Brain microvascular endothelial cell (primary cell): ENCODE measurements around the gene TOB2.

Source experiments
- DNase-seq: peaks from one replicate; pipeline ENCODE4 v3.0.0-alpha.2; 2020
- H3K27ac ChIP-seq: fragments of 250-450 bp; sonication (Bioruptor Pico); 2 replicates; pipeline ENCODE4 v1.5.1; 2020; ENCODE audit warnings: mild to moderate bottlenecking, moderate library complexity
- H3K27me3 ChIP-seq: fragments of 250-450 bp; sonication (Bioruptor Pico); replicated peaks from 2 replicates; pipeline ENCODE4 v1.5.1; 2020; ENCODE audit warnings: mild to moderate bottlenecking
- H3K36me3 ChIP-seq: fragments of 250-450 bp; sonication (Bioruptor Pico); replicated peaks from 2 replicates; pipeline ENCODE4 v1.5.1; 2020; ENCODE audit warnings: mild to moderate bottlenecking
- H3K4me3 ChIP-seq: 2 replicates; pipeline ENCODE4 v1.5.1; 2011; ENCODE audit warnings: low read depth, mild to moderate bottlenecking, control low read depth, low read length, moderate library complexity
- CTCF ChIP-seq: IDR thresholded peaks from 2 replicates; pipeline ENCODE4 v1.5.1; 2011; ENCODE audit warnings: low read depth, mild to moderate bottlenecking, moderate library complexity, low read length, control low read depth, inconsistent platforms; ENCODE audit errors: missing control alignments
- in situ Hi-C: cut with HindIII; loops from 2 replicates; pipeline ENCODE4 v1.10.0; 2017; ENCODE audit warnings: low sequenced_read_pairs, low pct_ligation_motif_present

TOB2 gene

GRCh38 chr22:41480397-41480735 is 33.8 kb upstream of the TOB2 start:
- Histone ChIP-seq H3K4me3 (no peak overlapping the region), H3K27me3 (no peaks in the 10 kb centered on the region), H3K27ac (peak overlapping the region; percentile 16), H3K36me3 (no peaks in the 10 kb centered on the region)
- no peak for TF ChIP-seq CTCF
- in situ Hi-C loops, result no loop called here
- DNase-seq, result peak; percentile 71

GRCh38 chr22:41479671-41480396 is 33.2 kb upstream of the TOB2 start:
- TF ChIP-seq CTCF, result peak; percentile 32
- no peaks in the 10 kb centered on the region for H3K36me3 ChIP-seq
- H3K27me3 ChIP-seq, result no peaks in the 10 kb centered on the region
- in situ Hi-C loops, result no loop called here
- DNase-seq, result peak; percentile 50
- peak overlapping the region; percentile 16 for H3K27ac ChIP-seq
- no peak overlapping the region for H3K4me3 ChIP-seq

GRCh38 chr22:41478891-41479521 is 32.4 kb upstream of the TOB2 start:
- no peaks in the 10 kb centered on the region for H3K36me3 ChIP-seq
- no peak overlapping the region for H3K27ac ChIP-seq
- H3K27me3 ChIP-seq, result no peaks in the 10 kb centered on the region
- in situ Hi-C loops, result no loop called here
- DNase-seq, result no peak
- TF ChIP-seq CTCF, result no peak
- no peak overlapping the region for H3K4me3 ChIP-seq

GRCh38 chr22:41478473-41478872 is 31.9 kb upstream of the TOB2 start:
- H3K4me3 ChIP-seq, result no peak overlapping the region

GRCh38 chr22:41474872-41475451 is 28.4 kb upstream of the TOB2 start:
- no peaks in the 10 kb centered on the region for H3K36me3 ChIP-seq
- no peak overlapping the region for H3K27ac ChIP-seq
- DNase-seq, result no peak
- H3K27me3 ChIP-seq, result no peaks in the 10 kb centered on the region
- TF ChIP-seq CTCF, result no peak
- in situ Hi-C loops, result no loop called here
- no peak overlapping the region for H3K4me3 ChIP-seq

More at GRCh38 chr22:41478473-41478872, 31.9 kb upstream of the TOB2 start:
- Histone ChIP-seq H3K27me3 (no peaks in the 10 kb centered on the region), H3K36me3 (no peaks in the 10 kb centered on the region), H3K27ac (no peak overlapping the region)
- in situ Hi-C loops, result no loop called here
- DNase-seq, result no peak
- no peak for TF ChIP-seq CTCF
